ENCODE data around the gene MYLK4.

The MYLK4 gene

GRCh38 chr6:2750832-2751231 is at the start of gene MYLK4:
MYLK4 (minus strand) TSS chr6:2750922; CDS start chr6:2749294, 1,628 bp downstream.
- no peak for DNase-seq (ENCODE audit: low spot score)

DNA sequence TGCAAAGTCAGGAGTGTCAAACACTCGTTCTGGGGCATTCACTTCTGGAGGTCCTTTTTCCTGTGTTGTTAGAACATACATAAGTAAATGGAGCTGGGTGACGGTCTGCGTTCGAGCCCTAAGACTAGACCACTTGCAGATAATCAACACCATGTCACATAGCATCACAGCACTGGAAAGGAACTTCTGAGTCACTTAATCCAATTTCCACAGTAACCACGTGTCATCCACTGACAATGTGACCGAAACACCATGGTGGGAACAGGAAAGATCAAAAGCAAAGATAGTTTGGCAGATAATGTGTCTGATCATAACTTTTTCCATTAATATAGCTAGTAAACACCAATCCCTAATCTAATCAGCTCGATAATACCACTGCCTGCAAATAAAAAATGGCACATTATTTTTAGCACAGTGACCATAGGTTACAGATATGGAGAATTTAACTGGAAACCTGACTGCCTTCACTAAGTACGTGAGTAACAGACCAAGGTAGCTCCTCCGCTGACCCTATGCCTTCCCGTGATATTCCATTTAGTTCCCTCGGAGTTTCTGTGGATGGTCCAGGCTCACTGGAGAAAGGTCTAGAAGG is 49.3 kb upstream of the MYLK4 start:
- no peak for DNase-seq (ENCODE audit: low spot score)

DNA sequence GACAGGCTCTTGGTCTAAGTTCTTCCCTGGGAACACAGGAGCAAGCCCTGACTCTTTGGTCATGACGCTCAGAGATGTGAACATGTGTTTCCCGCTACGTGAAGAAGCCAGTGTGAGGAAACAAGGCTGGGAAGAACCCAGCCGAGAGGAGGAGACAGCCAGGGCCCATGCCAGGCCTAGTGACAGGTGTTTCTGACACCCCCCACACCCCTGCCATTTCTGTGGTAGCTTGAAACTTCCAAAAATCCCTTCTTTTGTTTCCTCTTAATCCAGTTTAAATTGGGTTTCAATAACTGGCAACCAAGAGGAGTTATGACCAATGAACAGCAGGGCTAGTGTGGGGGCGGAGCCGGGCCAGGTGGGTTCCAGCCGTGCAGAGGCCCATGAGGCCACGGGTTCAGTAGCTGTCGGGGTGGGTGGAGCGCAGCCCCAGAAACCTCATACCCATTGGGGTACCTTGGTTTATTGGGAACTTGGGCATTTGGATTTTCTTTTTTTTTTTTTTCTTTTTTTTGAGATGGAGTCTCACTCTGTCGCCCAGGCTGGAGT is 47.9 kb upstream of the MYLK4 start:
- no peak for DNase-seq (ENCODE audit: low spot score)

DNA sequence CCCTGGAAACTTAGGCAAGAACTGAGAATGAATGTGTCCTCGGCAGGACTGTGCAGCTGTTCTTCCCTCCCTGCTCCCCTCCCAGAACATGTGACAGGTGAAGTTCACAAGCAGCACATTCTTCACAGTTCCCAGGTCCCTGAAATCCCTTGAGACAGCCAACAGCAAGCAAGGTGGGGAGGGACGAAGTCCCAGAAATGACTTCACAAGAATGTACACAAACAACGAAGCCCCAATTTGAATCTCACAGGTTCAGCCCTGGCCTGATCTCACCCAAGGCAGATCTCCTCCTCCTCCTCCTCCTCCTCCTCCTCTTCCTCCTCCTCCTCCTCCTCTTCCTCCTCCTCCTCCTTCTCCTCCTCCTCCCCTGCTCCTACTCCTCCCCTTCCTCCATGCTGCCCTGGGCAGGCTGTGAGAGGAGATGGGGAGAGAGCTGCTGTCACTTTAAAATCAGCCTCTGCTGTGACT is 46.9 kb upstream of the MYLK4 start:
- no peak for DNase-seq (ENCODE audit: low spot score)

DNA sequence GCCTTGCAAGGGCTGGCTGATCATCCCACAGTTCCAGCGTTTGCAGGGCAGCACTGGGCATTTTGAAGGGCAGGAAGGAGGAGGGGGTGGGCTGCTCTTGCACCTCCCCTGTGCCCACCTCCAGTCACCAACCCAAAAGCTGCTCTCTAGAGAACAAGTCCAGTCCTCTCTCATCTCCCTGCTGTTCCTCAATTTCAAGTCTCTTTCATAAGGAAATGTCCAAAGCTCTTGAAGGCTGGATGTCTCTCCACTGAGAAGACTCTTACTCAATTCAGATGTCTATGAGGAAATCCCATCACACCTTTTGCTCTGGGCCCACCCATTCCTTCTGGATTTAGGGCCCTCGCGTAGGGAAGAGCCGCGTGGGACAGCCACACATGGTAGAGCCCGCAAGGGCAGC is 46.1 kb upstream of the MYLK4 start:
- no peak for DNase-seq (ENCODE audit: low spot score)

GRCh38 chr6:2795956-2796355 is 45.2 kb upstream of the MYLK4 start:
- no peak for DNase-seq (ENCODE audit: low spot score)

GRCh38 chr6:2795162-2795561 is 44.4 kb upstream of the MYLK4 start:
- DNase-seq (ENCODE audit: low spot score): no peak

GRCh38 chr6:2794171-2794730 is 43.5 kb upstream of the MYLK4 start:
- DNase-seq (ENCODE audit: low spot score): peak; percentile 25

- DNase-seq (ENCODE audit: low spot score): no peak
Observed at GRCh38 chr6:2793534-2794151, 42.9 kb upstream of the MYLK4 start.

DNA sequence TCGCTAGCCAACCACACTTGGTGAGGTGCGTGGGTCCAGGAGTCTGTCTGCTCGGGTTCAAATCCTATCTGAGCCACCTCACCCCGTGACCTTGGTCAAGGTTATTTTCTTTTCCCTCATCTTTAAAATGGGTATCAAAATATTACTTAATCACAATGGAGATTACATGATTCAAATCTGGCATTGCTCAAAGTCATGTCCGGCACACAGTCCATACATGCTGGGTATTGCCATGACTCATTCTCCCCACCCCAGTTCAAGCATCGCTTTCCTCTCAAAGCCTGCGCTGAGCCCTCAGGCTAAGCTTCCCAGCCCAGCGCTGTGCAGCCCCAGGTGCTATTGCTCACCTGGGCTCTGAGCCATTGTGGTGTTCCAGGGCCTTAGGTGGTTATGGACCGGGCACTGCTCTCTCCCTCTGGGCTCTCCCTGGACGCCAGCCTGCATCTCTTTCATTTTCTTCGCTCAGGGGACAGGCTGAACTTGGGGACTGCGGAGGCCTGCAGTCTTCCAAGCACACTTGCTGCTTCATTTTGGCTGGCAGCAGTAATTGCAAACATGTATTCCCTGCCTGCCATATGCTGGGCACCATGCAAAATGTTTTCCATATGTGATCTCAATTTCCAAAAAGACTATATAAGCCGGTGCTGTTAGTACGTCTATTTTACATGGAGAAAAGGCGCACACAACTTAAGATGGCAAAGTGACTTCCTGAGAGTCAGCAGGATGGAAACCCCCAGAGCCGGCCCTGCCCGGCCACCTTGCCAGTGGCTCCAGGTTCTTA is 41.8 kb upstream of the MYLK4 start:
- DNase-seq (ENCODE audit: low spot score): no peak

DNA sequence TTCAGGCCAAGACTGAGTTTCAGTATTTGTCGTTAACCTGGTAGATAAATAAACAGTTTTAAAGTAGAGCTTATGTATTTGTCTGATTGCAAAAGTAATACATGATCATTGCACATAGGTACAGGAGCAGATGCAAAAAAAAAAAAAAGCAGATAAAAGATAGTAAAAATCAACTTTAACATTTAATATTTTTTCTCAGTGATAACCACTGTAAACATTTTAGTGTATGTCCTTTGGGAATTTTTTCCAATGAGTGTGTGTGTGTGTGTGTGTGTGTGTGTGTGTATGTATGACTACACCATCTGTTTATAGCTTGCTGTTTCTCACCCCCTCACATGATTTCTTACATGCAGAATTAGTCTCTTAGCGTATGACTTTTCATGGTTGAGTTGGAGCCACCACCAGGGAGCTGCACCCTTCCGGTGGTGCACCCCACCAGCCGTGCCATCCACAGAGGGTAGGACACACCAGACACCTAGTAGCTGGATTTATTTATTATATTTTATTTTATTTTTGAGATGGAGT is 40.8 kb upstream of the MYLK4 start:
- DNase-seq (ENCODE audit: low spot score): no peak

DNA sequence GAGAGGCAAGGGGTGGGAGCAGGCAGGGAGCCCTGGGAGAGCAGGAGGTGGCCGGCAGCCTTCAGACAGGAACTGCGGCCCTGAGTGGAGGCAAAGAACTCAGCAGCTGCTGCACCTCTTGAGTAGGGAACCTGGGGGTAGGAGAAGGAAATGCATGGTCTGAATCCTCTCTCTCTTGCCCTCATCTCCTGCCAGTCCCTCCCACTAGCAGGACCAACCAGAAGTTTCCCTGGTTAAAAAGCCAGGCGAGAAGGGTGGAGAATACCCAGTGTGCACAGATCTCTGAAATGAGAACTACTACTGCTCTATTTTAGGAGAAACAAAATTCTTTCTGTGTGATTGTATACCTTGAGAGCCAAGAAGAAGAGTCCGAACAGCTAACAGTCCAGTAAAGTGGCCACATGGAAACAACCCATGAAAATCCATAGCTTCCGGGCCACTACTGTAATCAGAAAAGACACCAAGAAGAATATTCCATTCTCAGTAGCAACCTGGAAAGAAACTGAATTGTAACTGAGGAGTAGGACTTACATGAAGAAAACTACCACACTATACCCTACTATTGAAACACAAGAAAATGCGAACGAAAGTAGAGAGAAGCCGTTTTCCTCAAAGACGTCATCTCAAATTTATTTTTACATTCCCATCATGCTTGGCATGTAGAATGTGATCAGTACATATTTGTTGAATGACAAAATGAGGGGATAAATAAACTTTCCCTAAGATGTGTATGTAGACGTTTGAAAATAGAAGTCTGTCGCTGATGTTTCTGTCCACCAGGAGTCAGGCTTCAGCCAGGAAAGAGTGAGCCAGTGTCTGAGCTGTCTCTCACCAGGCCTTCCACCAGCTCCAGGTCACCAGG is 40.1 kb upstream of the MYLK4 start:
- peak; percentile 88 for DNase-seq (ENCODE audit: low spot score)

DNA sequence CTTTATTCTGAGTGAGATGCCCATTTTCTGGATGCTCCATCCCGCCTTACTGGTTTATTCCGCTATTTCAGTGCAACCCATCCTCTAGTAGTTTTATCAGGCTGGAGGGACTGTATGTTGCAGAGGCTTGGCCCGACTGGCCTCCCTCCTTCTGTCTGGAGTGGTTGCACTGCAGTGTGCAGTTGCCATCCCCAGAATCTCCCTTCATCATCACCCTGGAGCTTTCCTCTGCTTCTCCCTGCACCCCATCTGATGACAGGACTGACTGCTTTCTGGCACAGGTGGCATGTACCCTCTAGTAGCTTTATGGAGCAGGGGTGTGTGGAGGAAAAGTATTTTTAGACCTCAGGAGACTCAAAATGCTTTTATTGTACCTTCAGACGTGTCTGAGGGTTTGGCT is 35.5 kb upstream of the MYLK4 start:
- no peak for DNase-seq (ENCODE audit: low spot score)

GRCh38 chr6:2784930-2785329 is 34.2 kb upstream of the MYLK4 start:
- DNase-seq (ENCODE audit: low spot score): no peak

DNA sequence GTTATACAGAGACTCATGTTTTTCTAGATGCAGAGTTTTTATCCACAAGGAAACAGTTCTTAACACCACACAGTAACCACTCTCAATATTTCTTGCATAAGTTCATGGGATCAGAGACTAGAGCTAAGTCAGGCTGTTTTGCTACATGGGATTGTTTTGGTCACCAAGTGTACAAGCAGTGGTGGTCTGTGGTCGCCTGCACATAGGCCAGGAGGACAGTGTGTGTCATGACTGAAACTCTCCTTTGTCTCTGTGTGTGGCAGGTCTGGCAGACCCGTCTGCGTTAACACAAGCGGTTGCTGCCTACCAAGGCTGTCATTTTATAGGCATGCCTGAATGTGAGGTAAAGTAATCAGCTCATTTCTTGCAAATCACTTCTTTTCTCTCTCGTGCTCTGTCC is 33.3 kb upstream of the MYLK4 start:
- no peak for DNase-seq (ENCODE audit: low spot score)

DNA sequence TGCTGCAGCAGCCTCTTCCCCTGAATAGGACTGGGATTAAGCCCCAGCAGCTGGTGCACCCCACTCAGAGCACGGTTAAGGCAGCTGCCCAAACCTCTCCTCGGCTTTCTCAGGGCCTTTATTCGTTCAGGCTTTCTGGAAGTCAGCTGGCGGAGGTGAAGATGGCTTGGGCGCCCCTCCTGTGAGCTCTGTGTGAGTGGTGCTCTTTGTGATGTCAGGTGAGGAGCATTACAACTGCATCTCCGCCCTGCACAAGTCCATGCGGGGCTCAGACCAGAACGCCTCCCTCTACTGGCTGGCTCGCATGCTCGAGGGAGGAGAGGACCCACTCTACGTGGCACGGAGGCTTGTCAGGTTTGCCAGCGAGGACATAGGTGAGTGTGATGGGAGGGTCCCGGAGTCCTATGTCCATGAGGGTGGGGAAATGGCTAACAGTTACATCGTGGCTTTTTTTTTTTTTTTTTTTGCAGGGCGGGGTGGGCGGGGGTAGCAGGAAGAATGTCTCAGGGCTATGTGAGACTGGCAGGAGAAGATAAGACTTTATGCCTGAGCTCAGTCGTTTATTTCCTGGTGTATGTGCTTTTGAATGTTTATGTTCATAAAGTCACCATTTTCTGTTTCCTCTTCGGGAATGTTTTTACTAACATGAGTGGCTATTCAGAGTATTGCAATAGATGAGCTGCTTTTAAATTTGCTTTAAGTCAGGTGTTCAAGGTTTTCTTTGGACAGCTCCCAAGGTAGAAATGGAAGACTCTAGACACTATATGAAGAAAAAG is 32.7 kb upstream of the MYLK4 start:
- DNase-seq (ENCODE audit: low spot score): no peak

- DNase-seq (ENCODE audit: low spot score): no peak
Observed at GRCh38 chr6:2782825-2783187, 32.1 kb upstream of the MYLK4 start.

- DNase-seq (ENCODE audit: low spot score): no peak
Observed at GRCh38 chr6:2782356-2782708, 31.6 kb upstream of the MYLK4 start.

- no peak for DNase-seq (ENCODE audit: low spot score)
Observed at GRCh38 chr6:2781685-2782355, 31.1 kb upstream of the MYLK4 start.

DNA sequence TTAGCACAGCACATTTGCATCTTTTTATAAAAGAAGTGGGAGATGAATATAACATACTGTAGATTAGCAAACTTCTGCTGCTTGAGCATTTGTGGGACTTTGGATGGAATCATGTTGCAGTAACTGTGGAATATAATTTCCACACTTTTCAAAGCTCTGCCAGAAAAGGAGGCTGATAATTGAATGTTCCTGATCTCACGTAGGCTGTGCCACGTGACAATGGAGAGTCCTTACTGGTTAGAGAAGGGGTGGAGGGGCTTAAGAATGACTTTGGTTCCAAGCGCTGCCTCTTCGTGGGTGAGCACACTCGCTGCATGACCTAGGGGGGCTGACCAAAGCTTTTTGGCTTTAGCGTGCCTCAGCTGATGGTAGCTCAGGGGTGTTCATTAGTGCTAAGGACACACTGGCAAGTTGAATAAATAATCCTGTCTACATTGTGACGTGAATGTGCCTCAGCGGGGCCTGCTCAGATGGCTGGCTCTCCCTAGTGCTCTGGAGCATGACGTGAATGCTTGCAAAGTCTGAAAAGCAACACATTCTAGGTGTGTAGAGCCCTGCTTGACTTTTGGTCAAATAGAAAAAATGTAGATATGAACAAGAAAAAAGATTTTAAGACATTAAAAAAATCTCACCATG is 29.5 kb upstream of the MYLK4 start:
- DNase-seq (ENCODE audit: low spot score): no peak

Data from hepatic stellate cell (primary cell).